ENCODE measurements around the gene PPP6R2.

DNA sequence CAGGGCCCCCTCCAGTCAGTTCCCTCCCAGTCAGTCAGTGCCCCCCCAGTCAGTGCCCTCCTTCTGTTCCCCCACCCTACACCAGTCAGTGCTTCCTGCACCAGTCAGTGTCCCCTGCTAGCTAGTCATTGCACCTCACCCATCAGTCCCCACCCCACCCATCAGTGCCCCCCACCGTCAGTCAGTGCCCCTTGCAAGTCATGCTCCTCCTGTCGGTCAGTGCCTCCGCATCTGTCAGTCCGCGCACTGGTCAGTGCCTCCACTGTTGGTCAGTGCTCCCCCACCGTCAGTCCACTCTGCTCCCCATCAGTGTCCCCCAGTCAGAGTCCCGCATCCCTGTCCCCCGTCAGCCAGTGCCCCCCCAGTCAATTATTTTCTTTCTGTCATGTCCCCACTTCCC is 3.3 kb downstream of the PPP6R2 start:
- TF ChIP-seq, protein P1, sequence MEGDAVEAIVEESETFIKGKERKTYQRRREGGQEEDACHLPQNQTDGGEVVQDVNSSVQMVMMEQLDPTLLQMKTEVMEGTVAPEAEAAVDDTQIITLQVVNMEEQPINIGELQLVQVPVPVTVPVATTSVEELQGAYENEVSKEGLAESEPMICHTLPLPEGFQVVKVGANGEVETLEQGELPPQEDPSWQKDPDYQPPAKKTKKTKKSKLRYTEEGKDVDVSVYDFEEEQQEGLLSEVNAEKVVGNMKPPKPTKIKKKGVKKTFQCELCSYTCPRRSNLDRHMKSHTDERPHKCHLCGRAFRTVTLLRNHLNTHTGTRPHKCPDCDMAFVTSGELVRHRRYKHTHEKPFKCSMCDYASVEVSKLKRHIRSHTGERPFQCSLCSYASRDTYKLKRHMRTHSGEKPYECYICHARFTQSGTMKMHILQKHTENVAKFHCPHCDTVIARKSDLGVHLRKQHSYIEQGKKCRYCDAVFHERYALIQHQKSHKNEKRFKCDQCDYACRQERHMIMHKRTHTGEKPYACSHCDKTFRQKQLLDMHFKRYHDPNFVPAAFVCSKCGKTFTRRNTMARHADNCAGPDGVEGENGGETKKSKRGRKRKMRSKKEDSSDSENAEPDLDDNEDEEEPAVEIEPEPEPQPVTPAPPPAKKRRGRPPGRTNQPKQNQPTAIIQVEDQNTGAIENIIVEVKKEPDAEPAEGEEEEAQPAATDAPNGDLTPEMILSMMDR (conservative IDR thresholded peaks at IDR 0.05), result no peak
- no peak for TF ChIP-seq ZFX (IDR thresholded peaks at IDR 0.05)

Data from C4-2B (cell line).